SK-N-SH (cell line): ENCODE measurements around the gene GUK1. TPM values are rescaled to one million over a fixed set of nuclear protein-coding genes. Genes with fewer than 3 reads are reported as not detected.

ENCODE experiments used
- CTCF ChIA-PET: fragments of 300-600, 350-600 bp; formaldehyde crosslinking; extraction: SDS; loops from one replicate; lab custom pipeline; 2021; lab: Yijun Ruan, JAX
- POLR2A ChIA-PET: fragments of 350-600 bp; sonication (Branson Sonifier 250); formaldehyde crosslinking; extraction: SDS; loops from one replicate; lab custom pipeline; 2020; ENCODE audit warnings: antibody characterized with exemption, inconsistent platforms; lab: Yijun Ruan, JAX
- DNase-seq: peaks from one replicate; pipeline ENCODE4 v3.0.0; 2012
- H2AFZ ChIP-seq: fragments of 200-600 bp; sonication (generic); 2 replicates; pipeline ENCODE4 v1.8.1; 2016; ENCODE audit warnings: antibody characterized with exemption, mild to moderate bottlenecking, low read depth
- H3F3A ChIP-seq: fragments of 200-600 bp; sonication (generic); replicated peaks from 2 replicates; pipeline ENCODE3; 2016; ENCODE audit warnings: antibody characterized with exemption, mild to moderate bottlenecking; ENCODE audit not compliant: insufficient read depth
- H3K27ac ChIP-seq, 2 experiments: fragments of 200-500 bp in 1 of 2; fragments of 200-600 bp in 1 of 2; sonication (Bioruptor generic) in 1 of 2; sonication (generic), shearing (Covaris generic) in 1 of 2; 2 replicates each; pipeline versions ENCODE4 v1.5.1 to v1.6.1; 2014 to 2016; ENCODE audit warnings: low read depth in 2 of 2, inconsistent platforms in 1 of 2, low read length in 1 of 2, mild to moderate bottlenecking in 1 of 2, mixed read lengths in 1 of 2
- H3K27me3 ChIP-seq: fragments of 200-600 bp; sonication (generic), shearing (Covaris generic); 2 replicates; pipeline ENCODE4 v1.6.1; 2016; ENCODE audit warnings: mixed run types; ENCODE audit not compliant: insufficient read depth
- H3K36me3 ChIP-seq, 2 experiments: fragments of 200-500 bp in 1 of 2; fragments of 200-600 bp in 1 of 2; sonication (Bioruptor generic) in 1 of 2; sonication (generic) in 1 of 2; replicated peaks in 1 of 2; 2 replicates each; pipeline versions ENCODE3 to v1.5.1; 2014 to 2016; ENCODE audit warnings: low read length in 1 of 2, mild to moderate bottlenecking in 1 of 2; ENCODE audit not compliant: insufficient read depth in 2 of 2, control insufficient read depth in 1 of 2
- H3K4me1 ChIP-seq, 2 experiments: fragments of 200-500 bp in 1 of 2; fragments of 200-600 bp in 1 of 2; sonication (Bioruptor generic) in 1 of 2; sonication (generic), shearing (Covaris generic) in 1 of 2; 2 replicates each; pipeline versions ENCODE4 v1.5.1 to v1.6.1; 2014 to 2016; ENCODE audit warnings: low read depth in 1 of 2, low read length in 1 of 2, mixed run types in 1 of 2; ENCODE audit not compliant: insufficient read depth in 2 of 2, control insufficient read depth in 1 of 2
- H3K4me2 ChIP-seq: fragments of 200-600 bp; sonication (generic), shearing (Covaris generic); 2 replicates; pipeline ENCODE4 v1.6.1; 2017; ENCODE audit warnings: mixed run types
- H3K4me3 ChIP-seq, 2 experiments: fragments of 200-500 bp in 1 of 2; fragments of 200-600 bp in 1 of 2; sonication (Bioruptor generic) in 1 of 2; sonication (generic), shearing (Covaris generic) in 1 of 2; 2 replicates each; pipeline versions ENCODE4 v1.5.1 to v1.8.1; 2014 to 2016; ENCODE audit warnings: low read depth in 2 of 2, inconsistent platforms in 1 of 2, low read length in 1 of 2, mild to moderate bottlenecking in 1 of 2, mixed read lengths in 1 of 2, moderate library complexity in 1 of 2
- H3K79me2 ChIP-seq: fragments of 200-600 bp; sonication (generic); 2 replicates; pipeline ENCODE4 v1.8.1; 2017; ENCODE audit warnings: mild to moderate bottlenecking; ENCODE audit not compliant: insufficient read depth
- H3K9ac ChIP-seq: fragments of 200-600 bp; sonication (generic); 2 replicates; pipeline ENCODE4 v1.6.1; 2017; ENCODE audit warnings: mixed run types
- H3K9me2 ChIP-seq: fragments of 200-600 bp; sonication (generic); 2 replicates; pipeline ENCODE4 v1.6.1; 2017; ENCODE audit warnings: mixed run types
- H3K9me3 ChIP-seq: fragments of 200-600 bp; sonication (generic); 2 replicates; pipeline ENCODE4 v1.6.1; 2017; ENCODE audit warnings: mixed run types, mild to moderate bottlenecking, moderate library complexity
- H4K20me1 ChIP-seq: fragments of 200-600 bp; sonication (generic); 2 replicates; pipeline ENCODE4 v1.6.1; 2017; ENCODE audit warnings: mild to moderate bottlenecking, mixed run types; ENCODE audit not compliant: insufficient read depth
- CHD2 ChIP-seq: fragments of 150-350 bp; IDR thresholded peaks from 2 replicates; pipeline ENCODE4 v1.6.1; 2018; ENCODE audit warnings: low read length; ENCODE audit not compliant: partially characterized antibody
- CTCF ChIP-seq: fragments of 200-600 bp; sonication (generic); IDR thresholded peaks from 2 replicates; pipeline ENCODE4 v1.6.1; 2017; ENCODE audit warnings: antibody characterized with exemption, mild to moderate bottlenecking, moderate library complexity
- EZH2phosphoT487 ChIP-seq: fragments of 200-600 bp; sonication (generic); IDR thresholded peaks from 2 replicates; pipeline ENCODE4 v1.6.1; 2017; ENCODE audit warnings: low read depth, mixed run types, mild to moderate bottlenecking, antibody characterized with exemption, moderate library complexity, borderline replicate concordance
- GABPA ChIP-seq: IDR thresholded peaks from 2 replicates; pipeline ENCODE4 v1.4.0; 2012; ENCODE audit warnings: low read depth, mild to moderate bottlenecking
- IRF3 ChIP-seq: fragments of 150-350 bp; IDR thresholded peaks from 2 replicates; pipeline ENCODE4 v1.6.1; 2016; ENCODE audit warnings: mild to moderate bottlenecking, low read depth, low read length
- MEF2A ChIP-seq: IDR thresholded peaks from 2 replicates; pipeline ENCODE4 v1.4.0; 2012; ENCODE audit warnings: low read depth, borderline replicate concordance
- MXI1 ChIP-seq: IDR thresholded peaks from 2 replicates; pipeline ENCODE4 v1.6.1; 2012; ENCODE audit warnings: mild to moderate bottlenecking, low read depth, low read length, improper control_type of control experiment
- POLR2AphosphoS5 ChIP-seq: IDR thresholded peaks from 2 replicates; pipeline ENCODE4 v1.6.1; 2012; ENCODE audit warnings: low read depth, low read length
- RCOR1 ChIP-seq: fragments of 150-350 bp; IDR thresholded peaks from 2 replicates; pipeline ENCODE4 v1.6.1; 2017; ENCODE audit warnings: antibody characterized with exemption, low read length
- RFX5 ChIP-seq: IDR thresholded peaks from 2 replicates; pipeline ENCODE4 v1.6.1; 2012; ENCODE audit warnings: mild to moderate bottlenecking, improper control_type of control experiment, low read length
- RXRA ChIP-seq: IDR thresholded peaks from 2 replicates; pipeline ENCODE4 v1.4.0; 2012; ENCODE audit warnings: low read depth, mild to moderate bottlenecking, borderline replicate concordance
- TAF1 ChIP-seq: IDR thresholded peaks from 2 replicates; pipeline ENCODE4 v1.6.1; 2012; ENCODE audit warnings: low read depth, mild to moderate bottlenecking, low read length, moderate library complexity, borderline replicate concordance
- TEAD4 ChIP-seq: IDR thresholded peaks from 2 replicates; pipeline ENCODE4 v1.4.0; 2012; ENCODE audit warnings: mild to moderate bottlenecking, borderline replicate concordance; ENCODE audit not compliant: insufficient read depth
- USF1 ChIP-seq: IDR thresholded peaks from 2 replicates; pipeline ENCODE4 v1.4.0; 2012; ENCODE audit warnings: low read depth, borderline replicate concordance
- YY1 ChIP-seq: IDR thresholded peaks from 2 replicates; pipeline ENCODE4 v1.4.0; 2012; ENCODE audit warnings: low read depth, mild to moderate bottlenecking
- WGBS: methylation state at CpG from one replicate; pipeline ENCODE4 v1.1.6; 2017; ENCODE audit warnings: low lambda C conversion rate; 5-methylcytosine and 5-hydroxymethylcytosine counted together
- polyA plus RNA-seq, 3 experiments: library from polyadenylated mRNA; depleted of rRNA; stranded (reverse); fragments of >200 nt; gene quantifications; 2 replicates each; pipeline ENCODE4 v1.2.3, GENCODE V29; 2012

Gene GUK1
- polyA plus RNA-seq, 1 of the 3 experiments (the other 2 are of a cell fraction): 742 TPM

- TF ChIP-seq RCOR1 (no peak), RXRA (no peak), CHD2 (no peak), CTCF (no peak), GABPA (no peak), IRF3 (no peak), RFX5 (no peak), TAF1 (no peak), MXI1 (no peak), TEAD4 (no peak), USF1 (no peak), YY1 (no peak), MEF2A (no peak), EZH2phosphoT487 (no peak), POLR2AphosphoS5 (no peak)
- H3K4me2 ChIP-seq: no peak overlapping the region
- H3K9me3 ChIP-seq: no peaks in the 10 kb centered on the region
- no peak overlapping the region for H3K4me3 ChIP-seq
- no peak overlapping the region for H3K27ac ChIP-seq
- 58% methylated on average over 7 of the region's 14 CpGs for WGBS
- H3K27me3 ChIP-seq: no peaks in the 10 kb centered on the region
- H4K20me1 ChIP-seq: no peaks in the 10 kb centered on the region
- POLR2A ChIA-PET: interaction anchor here (0.6 kb wide), 1 partner anchor 10 kb away, joined by 3 read pairs; no protein-coding TSS in a partner anchor
- H3K36me3 ChIP-seq: no peaks in the 10 kb centered on the region
- H3F3A ChIP-seq: no peaks in the 10 kb centered on the region
- CTCF ChIA-PET: interaction anchor here (0.6 kb wide), 1 partner anchor 71 kb away, joined by 3 read pairs; no protein-coding TSS in a partner anchor
- H3K9ac ChIP-seq: no peak overlapping the region
- peaks cover 13% of the 10 kb centered on the region for H3K79me2 ChIP-seq
- no peak for DNase-seq
- H3K9me2 ChIP-seq: no peaks in the 10 kb centered on the region
- no peak overlapping the region for H2AFZ ChIP-seq
- H3K4me1 ChIP-seq: peaks cover 13 to 25% of the 10 kb centered on the region in 2 experiments; a peak in 3 of 4 replicates
Measured at GRCh38 chr1:228162286-228163006, 22.4 kb downstream of the GUK1 start.
